GM19468 (cell line): Measurements from ENCODE around the gene KRT9.

Experiments used
- ATAC-seq: cut with Tn5 transposase; IDR thresholded peaks from one replicate; pipeline ENCODE4 v1.9.1; 2021; ENCODE audit warnings: mild to moderate bottlenecking, moderate library complexity, moderate number of reproducible peaks; ENCODE audit not compliant: unreplicated experiment; ENCODE audit errors: extremely low read depth

The KRT9 gene

GRCh38 chr17:41534899-41535546 lies 36.8 kb downstream of the KRT9 start:
- no peak for ATAC-seq

GRCh38 chr17:41533613-41534012 lies 38.2 kb downstream of the KRT9 start:
- ATAC-seq: no peak

- ATAC-seq: no peak
These were observed 38.8 kb downstream of the KRT9 start for GRCh38 chr17:41532947-41533570.

GRCh38 chr17:41531993-41532392 lies 39.9 kb downstream of the KRT9 start:
- no peak for ATAC-seq

GRCh38 chr17:41530062-41531048 lies 41.5 kb downstream of the KRT9 start:
- ATAC-seq: no peak

GRCh38 chr17:41529491-41529915 lies 42.4 kb downstream of the KRT9 start:
- ATAC-seq: no peak

- no peak for ATAC-seq
These were observed 42.9 kb downstream of the KRT9 start for GRCh38 chr17:41528959-41529353.

- no peak for ATAC-seq
These were observed 44.5 kb downstream of the KRT9 start for GRCh38 chr17:41527063-41528023.

GRCh38 chr17:41524261-41524660 lies 47.6 kb downstream of the KRT9 start:
- ATAC-seq: no peak

GRCh38 chr17:41523787-41524186 lies 48.1 kb downstream of the KRT9 start:
- no peak for ATAC-seq

- ATAC-seq: no peak
These were observed 48.6 kb downstream of the KRT9 start for GRCh38 chr17:41523225-41523593.

GRCh38 chr17:41522301-41523224 lies 49.3 kb downstream of the KRT9 start:
- no peak for ATAC-seq

- ATAC-seq: no peak
These were observed 50.1 kb downstream of the KRT9 start for GRCh38 chr17:41521574-41522261.

GRCh38 chr17:41520821-41521521 lies 50.9 kb downstream of the KRT9 start:
- ATAC-seq: no peak

GRCh38 chr17:41519501-41520224 lies 52.2 kb downstream of the KRT9 start:
- no peak for ATAC-seq

- no peak for ATAC-seq
These were observed 52.9 kb downstream of the KRT9 start, which contains the start of gene KRT15 for GRCh38 chr17:41518789-41519449. KRT15 (minus strand) TSS chr17:41518890; CDS start chr17:41518827, 63 bp downstream.
